ENCODE data around the gene CYBA.

DNA sequence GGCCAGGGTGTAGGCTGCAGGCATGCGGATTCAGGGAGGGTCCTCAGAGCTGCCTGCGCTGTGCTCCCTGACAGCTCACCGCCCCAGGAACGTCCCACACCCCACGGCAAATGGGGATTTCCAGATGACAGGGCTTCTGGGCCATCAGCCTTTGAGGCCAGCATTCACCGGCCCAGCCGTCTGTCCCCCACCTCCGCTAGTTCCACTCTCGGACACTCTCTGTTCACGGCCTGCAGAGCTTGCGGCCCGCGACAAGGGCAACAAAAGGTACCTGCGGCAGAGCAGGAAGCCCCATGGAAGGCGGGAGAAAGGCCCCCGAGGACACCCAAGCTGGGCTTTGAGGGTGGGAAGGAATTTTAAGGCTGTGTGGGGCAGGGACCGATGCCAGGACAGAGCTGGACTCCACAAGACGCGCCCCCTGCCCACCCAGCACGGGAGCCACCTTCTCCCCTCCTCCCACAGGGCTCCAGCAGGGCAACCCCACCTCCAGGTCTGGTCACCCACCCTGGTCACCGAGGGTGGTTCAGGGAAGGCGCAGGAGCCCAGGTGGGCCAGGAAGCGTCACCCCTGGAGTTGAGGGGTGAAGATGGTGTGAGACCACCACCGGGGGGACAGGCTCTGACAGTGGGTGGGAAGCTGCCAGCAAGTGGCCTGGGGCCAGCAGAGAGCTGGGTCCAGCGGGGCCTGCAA lies 5.6 kb upstream of the CYBA start:
- no peak for TF ChIP-seq POLR2A (IDR thresholded peaks at IDR 0.05; ENCODE audit: low read depth, low read length)
- no peak for TF ChIP-seq FOS (IDR thresholded peaks at IDR 0.05; ENCODE audit: low read depth, low read length)
- TF ChIP-seq MAZ (IDR thresholded peaks at IDR 0.05; ENCODE audit: borderline replicate concordance, low read depth, low read length), result no peak
- TF ChIP-seq MAFK (IDR thresholded peaks at IDR 0.05; ENCODE audit: low read depth, low read length), result no peak
- no peak for TF ChIP-seq CEBPB (IDR thresholded peaks at IDR 0.05; ENCODE audit: low read depth, low read length)
- TF ChIP-seq, protein P1, sequence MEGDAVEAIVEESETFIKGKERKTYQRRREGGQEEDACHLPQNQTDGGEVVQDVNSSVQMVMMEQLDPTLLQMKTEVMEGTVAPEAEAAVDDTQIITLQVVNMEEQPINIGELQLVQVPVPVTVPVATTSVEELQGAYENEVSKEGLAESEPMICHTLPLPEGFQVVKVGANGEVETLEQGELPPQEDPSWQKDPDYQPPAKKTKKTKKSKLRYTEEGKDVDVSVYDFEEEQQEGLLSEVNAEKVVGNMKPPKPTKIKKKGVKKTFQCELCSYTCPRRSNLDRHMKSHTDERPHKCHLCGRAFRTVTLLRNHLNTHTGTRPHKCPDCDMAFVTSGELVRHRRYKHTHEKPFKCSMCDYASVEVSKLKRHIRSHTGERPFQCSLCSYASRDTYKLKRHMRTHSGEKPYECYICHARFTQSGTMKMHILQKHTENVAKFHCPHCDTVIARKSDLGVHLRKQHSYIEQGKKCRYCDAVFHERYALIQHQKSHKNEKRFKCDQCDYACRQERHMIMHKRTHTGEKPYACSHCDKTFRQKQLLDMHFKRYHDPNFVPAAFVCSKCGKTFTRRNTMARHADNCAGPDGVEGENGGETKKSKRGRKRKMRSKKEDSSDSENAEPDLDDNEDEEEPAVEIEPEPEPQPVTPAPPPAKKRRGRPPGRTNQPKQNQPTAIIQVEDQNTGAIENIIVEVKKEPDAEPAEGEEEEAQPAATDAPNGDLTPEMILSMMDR (conservative IDR thresholded peaks at IDR 0.05; ENCODE audit: low read depth, low read length), result no peak
- no peak for TF ChIP-seq CHD1 (IDR thresholded peaks at IDR 0.05; ENCODE audit: low read depth, low read length)
- TF ChIP-seq BHLHE40 (IDR thresholded peaks at IDR 0.05; ENCODE audit: low read depth, low read length), result no peak
- no peak for TF ChIP-seq MXI1 (IDR thresholded peaks at IDR 0.05; ENCODE audit: borderline replicate concordance, low read depth, low read length)
- no peak for TF ChIP-seq RAD21 (IDR thresholded peaks at IDR 0.05; ENCODE audit: low read length)
- no peak for TF ChIP-seq ELK1 (IDR thresholded peaks at IDR 0.05; ENCODE audit: borderline replicate concordance, low read depth, low read length)
- no peak for TF ChIP-seq USF2 (IDR thresholded peaks at IDR 0.05; ENCODE audit: low read depth, low read length)

All from IMR-90 (cell line).